Tibial nerve (tissue), 3 donors: ENCODE measurements around the gene PITPNM3.

ENCODE experiments used
- POLR2A ChIP-seq, 2 donors: fragments of 450-650 bp; IDR thresholded peaks; one replicate each; pipeline ENCODE4 v1.6.1; 2017; ENCODE audit warnings: antibody characterized with exemption in 2 of 2, mild to moderate bottlenecking in 2 of 2, moderate library complexity in 2 of 2
- TF ChIP-seq, protein P1 (sequence below), 5 experiments: fragments of 200-600 bp in 3 of 5; fragments of 450-650 bp in 2 of 5; sonication (generic) in 3 of 5; IDR thresholded peaks; one replicate each; pipeline ENCODE4 v1.5.1; 2016 to 2019; ENCODE audit warnings: antibody characterized with exemption in 5 of 5, mild to moderate bottlenecking in 3 of 5, moderate library complexity in 2 of 5

DNA sequence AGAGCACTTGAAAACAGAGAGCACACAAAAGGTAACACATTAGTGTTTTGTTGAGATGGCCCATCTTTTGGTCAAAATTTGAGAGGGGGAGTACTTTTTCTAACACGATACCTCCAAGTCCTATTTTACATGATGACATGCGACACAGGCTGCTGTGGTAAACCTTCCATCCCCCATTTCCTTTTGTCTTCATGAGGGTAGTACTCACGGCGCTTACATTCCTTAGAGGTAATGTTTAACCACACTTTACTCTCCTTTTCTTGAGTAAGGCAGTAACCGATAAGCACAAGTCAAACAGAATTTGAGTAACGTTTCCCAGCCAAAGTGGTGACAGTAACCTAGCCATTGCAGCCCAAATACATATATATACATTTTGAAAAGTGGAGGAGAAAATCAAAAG is 35.8 kb upstream of the PITPNM3 start:
- TF ChIP-seq, protein P1, sequence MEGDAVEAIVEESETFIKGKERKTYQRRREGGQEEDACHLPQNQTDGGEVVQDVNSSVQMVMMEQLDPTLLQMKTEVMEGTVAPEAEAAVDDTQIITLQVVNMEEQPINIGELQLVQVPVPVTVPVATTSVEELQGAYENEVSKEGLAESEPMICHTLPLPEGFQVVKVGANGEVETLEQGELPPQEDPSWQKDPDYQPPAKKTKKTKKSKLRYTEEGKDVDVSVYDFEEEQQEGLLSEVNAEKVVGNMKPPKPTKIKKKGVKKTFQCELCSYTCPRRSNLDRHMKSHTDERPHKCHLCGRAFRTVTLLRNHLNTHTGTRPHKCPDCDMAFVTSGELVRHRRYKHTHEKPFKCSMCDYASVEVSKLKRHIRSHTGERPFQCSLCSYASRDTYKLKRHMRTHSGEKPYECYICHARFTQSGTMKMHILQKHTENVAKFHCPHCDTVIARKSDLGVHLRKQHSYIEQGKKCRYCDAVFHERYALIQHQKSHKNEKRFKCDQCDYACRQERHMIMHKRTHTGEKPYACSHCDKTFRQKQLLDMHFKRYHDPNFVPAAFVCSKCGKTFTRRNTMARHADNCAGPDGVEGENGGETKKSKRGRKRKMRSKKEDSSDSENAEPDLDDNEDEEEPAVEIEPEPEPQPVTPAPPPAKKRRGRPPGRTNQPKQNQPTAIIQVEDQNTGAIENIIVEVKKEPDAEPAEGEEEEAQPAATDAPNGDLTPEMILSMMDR (IDR thresholded peaks at IDR 0.05) = no peak
- TF ChIP-seq POLR2A (IDR thresholded peaks at IDR 0.05) = no peak
